ENCODE results near the gene ZNF430. TPM values are rescaled to one million over a fixed set of nuclear protein-coding genes. Genes with fewer than 3 reads are reported as not detected.

The ZNF430 gene
- total and polyA plus RNA-seq, 2 of the 8 experiments (the other 6 are each of a cell fraction or from before 2014, with no cell fraction given) = 4.1 to 16.1 TPM

GRCh38 chr19:21094347-21095025 lies 74.0 kb downstream of the ZNF430 start (continued):
- TF ChIP-seq TBP (IDR thresholded peaks at IDR 0.05; ENCODE audit: low read depth, low read length) (no peak), SIX5 (IDR thresholded peaks at IDR 0.05; ENCODE audit: low read depth, low read length) (no peak), ZNF274 (IDR thresholded peaks at IDR 0.05; ENCODE audit: borderline replicate concordance, extremely low read depth, low read length) (no peak), E2F6 (IDR thresholded peaks at IDR 0.05) (no peak), TAF7 (optimal IDR thresholded peaks at IDR 0.05; ENCODE audit: borderline replicate concordance, low read depth, low read length) (no peak), RBBP5 (IDR thresholded peaks at IDR 0.05; ENCODE audit: borderline replicate concordance, low read depth, low read length) (no peak), MAX (IDR thresholded peaks at IDR 0.05) (no peak), SIN3A (conservative IDR thresholded peaks at IDR 0.05 in 1 of 2, IDR thresholded peaks at IDR 0.05 in 1 of 2; ENCODE audit: low read depth in 1 of 2, low read length in 2 of 2) (no peak), POLR2AphosphoS5 (IDR thresholded peaks at IDR 0.05; ENCODE audit: low read depth, low read length) (no peak)
